Measurements from ENCODE around the gene OGN. TPM values are rescaled to one million over a fixed set of nuclear protein-coding genes. Genes with fewer than 3 reads are reported as not detected.

The OGN gene
- total and polyA plus RNA-seq, 10 of the 15 experiments (the other 5 are each of a cell fraction or from before 2014, with no cell fraction given): 0.04 to 2.5 (median 0.15) TPM; not detected in 4

- ATAC-seq (no peak), DNase-seq (ENCODE audit: low read depth, low spot score) (no peak), FAIRE-seq (no peak)
- in situ Hi-C loops (cut with MboI) (no loop called here), intact Hi-C loops (cut with micrococcal nuclease; ENCODE audit: unreplicated experiment) (no loop called here)
- POLR2A ChIA-PET: interaction anchor here (0.6 kb wide), 1 partner anchor 508 kb away, joined by 3 read pairs; no protein-coding TSS in a partner anchor
- Histone ChIP-seq H3K9ac (ENCODE audit: control insufficient read depth, insufficient read depth, low read length) (no peak overlapping the region), H3K4me1 (ENCODE audit: control insufficient read depth, insufficient read depth, low read length) (no peaks in the 10 kb centered on the region), H4K20me1 (ENCODE audit: control insufficient read depth, insufficient read depth) (no peaks in the 10 kb centered on the region), H3K4me3 (no peak overlapping the region), H2AFZ (ENCODE audit: control insufficient read depth, low read depth, low read length) (no peak overlapping the region), H3K79me2 (ENCODE audit: control insufficient read depth, insufficient read depth, low read length) (no peaks in the 10 kb centered on the region), H3K27ac (ENCODE audit: control insufficient read depth, insufficient read depth) (no peak overlapping the region), H3K36me3 (ENCODE audit: control insufficient read depth in 2 of 2, insufficient read depth in 2 of 2, low read length in 1 of 2) (peaks cover 0 to 2% of the 10 kb centered on the region in 2 experiments; a peak in 1 of 4 replicates), H3K27me3 (replicated peaks in 1 of 2; ENCODE audit: control insufficient read depth in 2 of 2, insufficient read depth in 2 of 2, low read length in 1 of 2) (no peaks in the 10 kb centered on the region), H3K9me3 (replicated peaks; ENCODE audit: control insufficient read depth, insufficient read depth, low read length) (no peaks in the 10 kb centered on the region; the same call in 2 of the 3 replicates), H3K4me2 (ENCODE audit: control insufficient read depth, insufficient read depth) (no peak overlapping the region)
- RAD21 ChIA-PET (ENCODE audit: unreplicated experiment): no interaction called here
- BruUV-seq (replicated peaks): no TSS peak
- SMC1A ChIA-PET (ENCODE audit: uncharacterized antibody, unreplicated experiment): interaction anchor here (1.0 kb wide), 2 partner anchors 22 to 66 kb away, joined by 3 to 4 read pairs; no protein-coding TSS in a partner anchor
- CTCF ChIA-PET: interaction anchor here (0.9 to 1.8 kb wide), 2 partner anchors 89 to 211 kb away, joined by 3 to 4 read pairs; no protein-coding TSS in a partner anchor
- WGBS (ENCODE audit: insufficient coverage, insufficient replicate concordance, low lambda C conversion rate, missing lambda C conversion rate): 92% methylated on average over 7 of the region's 7 CpGs
- TF ChIP-seq CUX1 (IDR thresholded peaks at IDR 0.05; ENCODE audit: insufficient replicate concordance, low read depth, low read length): no peak
Measured at GRCh38 chr9:92349771-92350739, 54.3 kb downstream of the OGN start.

Data from GM12878 (cell line).